Sigmoid colon (tissue), 7 donors: ENCODE measurements around the gene TDRD3. TPM values are rescaled to one million over a fixed set of nuclear protein-coding genes. Genes with fewer than 3 reads are reported as not detected.

Source experiments
- DNase-seq: peaks from one replicate; pipeline ENCODE4 v3.0.0-alpha.2; 2019
- H3K27ac ChIP-seq, 4 donors: fragments of 200-600 bp; sonication (generic); one replicate each; pipeline ENCODE4 v1.5.1; 2016 to 2019; ENCODE audit warnings: mild to moderate bottlenecking in 1 of 4
- H3K27me3 ChIP-seq, 3 donors: fragments of 200-600 bp; sonication (generic); one replicate each; pipeline ENCODE4 v1.5.1; 2019; ENCODE audit warnings: mild to moderate bottlenecking in 1 of 3
- H3K36me3 ChIP-seq, 4 donors: fragments of 200-600 bp; sonication (generic); one replicate each; pipeline ENCODE4 v1.5.1; 2016 to 2019
- H3K4me1 ChIP-seq, 4 donors: fragments of 200-600 bp; sonication (generic); one replicate each; pipeline ENCODE4 v1.5.1; 2017 to 2019
- H3K4me3 ChIP-seq, 4 donors: fragments of 200-600 bp; sonication (generic); one replicate each; pipeline ENCODE4 v1.5.1; 2017 to 2019; ENCODE audit warnings: mild to moderate bottlenecking in 2 of 4, moderate library complexity in 1 of 4
- H3K9me3 ChIP-seq, 4 donors: fragments of 200-600 bp in 3 of 4; sonication (generic) in 3 of 4; one replicate each; pipeline versions ENCODE4 v1.5.1 to v1.6.1; 2013 to 2019
- CTCF ChIP-seq, 4 experiments: fragments of 450-650 bp in 3 of 4; fragments of 200-600 bp in 1 of 4; IDR thresholded peaks; one replicate each; pipeline ENCODE4 v1.5.1; 2016 to 2019; ENCODE audit warnings: antibody characterized with exemption in 4 of 4, mild to moderate bottlenecking in 3 of 4, moderate library complexity in 2 of 4
- EP300 ChIP-seq, 4 donors: sonication (generic); formaldehyde crosslinking; IDR thresholded peaks; one replicate each; pipeline ENCODE4 v1.6.1; 2017; ENCODE audit warnings: antibody characterized with exemption in 4 of 4
- POLR2A ChIP-seq, 2 donors: fragments of 450-650 bp; IDR thresholded peaks; one replicate each; pipeline ENCODE4 v1.6.1; 2016; ENCODE audit warnings: antibody characterized with exemption in 2 of 2, mild to moderate bottlenecking in 2 of 2, moderate library complexity in 2 of 2
- POLR2AphosphoS5 ChIP-seq, 4 donors: sonication (generic); formaldehyde crosslinking; IDR thresholded peaks; one replicate each; pipeline ENCODE4 v1.6.1; 2017; ENCODE audit warnings: antibody characterized with exemption in 4 of 4
- WGBS, 2 donors: extraction: QIAGEN DNeasy Blood & Tissue Kit; methylation state at CpG; one replicate each; pipeline ENCODE4 v1.1.7; 2013; 5-methylcytosine and 5-hydroxymethylcytosine counted together
- intact Hi-C: fragments of 100-400 bp; cut with DNase I; formaldehyde crosslinking; loops from one replicate; pipeline ENCODE4 v1.15.1; 2023
- polyA plus RNA-seq, 3 donors: library from polyadenylated mRNA; stranded (reverse); fragments of 200-250 nt; gene quantifications; one replicate each; pipeline ENCODE4 v1.2.3, GENCODE V29; 2013
- total RNA-seq, 4 donors: library from RNA; depleted of rRNA; stranded (reverse); fragments of >200 nt; gene quantifications; one replicate each; pipeline ENCODE4 v1.1.0, GENCODE V29; 2016
- donor health status: healthy with polysubstance abuse.
- donor health status: Bipolar disorder and iron deficiency.
- donor health status: healthy.

The TDRD3 gene
- total and polyA plus RNA-seq, 7 donors: 9.3 to 43.5 (median 27.4) TPM

DNA sequence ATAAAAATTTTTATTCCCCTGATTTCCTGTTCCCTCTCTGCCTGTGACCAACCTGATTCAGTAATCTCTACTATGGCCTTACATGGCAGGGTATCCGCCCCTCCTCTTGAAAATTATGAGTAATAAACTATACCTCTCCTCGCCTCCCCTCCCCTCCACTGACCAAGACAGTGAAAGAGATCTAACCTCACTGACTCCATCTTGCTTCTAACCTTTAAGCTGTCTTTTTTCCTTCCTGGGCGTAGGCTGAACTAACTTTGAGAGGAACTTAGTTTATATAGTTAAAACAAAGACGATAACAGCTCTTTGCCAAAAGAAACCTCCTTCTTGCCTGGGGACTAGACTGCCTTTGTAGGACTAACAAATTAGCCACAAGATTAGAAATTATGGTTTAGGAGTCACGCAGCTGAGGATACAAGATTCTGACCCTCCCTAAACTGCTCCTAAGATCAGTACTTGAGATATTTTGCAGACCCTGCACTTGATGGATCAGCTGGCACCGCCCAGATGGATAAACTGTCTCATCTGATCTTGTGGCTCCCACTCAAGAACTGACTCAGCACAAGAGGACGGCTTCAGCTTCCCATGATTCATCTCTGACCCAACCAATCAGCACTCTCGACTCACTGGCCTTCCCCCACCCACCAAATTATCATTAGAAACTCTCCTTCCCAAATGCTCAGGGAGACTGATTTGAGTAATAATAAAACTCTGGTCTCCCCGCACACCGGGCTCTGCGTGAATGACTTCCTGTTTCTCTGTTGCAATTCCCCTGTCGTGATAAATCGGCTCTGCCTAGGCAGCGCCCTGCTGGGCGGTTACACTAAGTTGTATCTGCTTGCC, 187.1 kb downstream of the TDRD3 start:
- no peak for TF ChIP-seq EP300 (IDR thresholded peaks at IDR 0.05)
- no peak for TF ChIP-seq POLR2A (IDR thresholded peaks at IDR 0.05)
- no peak for TF ChIP-seq CTCF (IDR thresholded peaks at IDR 0.05)
- no peak for TF ChIP-seq POLR2AphosphoS5 (IDR thresholded peaks at IDR 0.05)

DNA sequence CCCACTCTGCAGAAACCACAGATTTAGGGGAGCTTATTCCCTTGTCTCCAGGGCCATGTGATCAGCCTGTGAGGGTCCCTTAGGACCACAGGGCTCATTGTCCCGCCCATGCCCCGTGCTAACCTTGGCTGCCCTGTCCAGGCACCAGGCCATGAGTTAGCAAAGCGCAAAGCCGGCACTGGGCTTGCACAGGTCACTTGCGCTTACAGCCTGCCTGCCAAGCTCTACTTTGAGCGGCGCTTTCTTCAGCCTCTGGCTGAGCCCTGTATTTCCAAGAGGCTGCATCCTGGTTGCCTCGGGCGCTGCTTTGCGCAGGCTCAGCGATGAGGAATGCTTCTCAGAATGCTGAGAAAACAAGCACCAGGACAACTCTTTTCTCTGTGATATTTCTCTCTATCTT, 188.0 kb downstream of the TDRD3 start:
- Histone ChIP-seq H3K36me3 (no peaks in the 10 kb centered on the region), H3K4me1 (no peaks in the 10 kb centered on the region), H3K27ac (no peak overlapping the region), H3K9me3 (peaks cover 0 to 3% (median 0%) of the 10 kb centered on the region in 4 donors), H3K27me3 (no peaks in the 10 kb centered on the region), H3K4me3 (no peak overlapping the region)
- intact Hi-C loops: no loop called here
- no peak for DNase-seq
- 90 to 92% methylated on average over 11 of the region's 11 CpGs for WGBS, 2 donors
- TF ChIP-seq POLR2A (IDR thresholded peaks at IDR 0.05): no peak
- TF ChIP-seq EP300 (IDR thresholded peaks at IDR 0.05): no peak
- no peak for TF ChIP-seq POLR2AphosphoS5 (IDR thresholded peaks at IDR 0.05)
- TF ChIP-seq CTCF (IDR thresholded peaks at IDR 0.05): no peak

More for the DNA sequence above, 187.1 kb downstream of the TDRD3 start:
- Histone ChIP-seq H3K27me3 (no peaks in the 10 kb centered on the region), H3K9me3 (peaks cover 0 to 3% (median 0%) of the 10 kb centered on the region in 4 donors), H3K36me3 (no peaks in the 10 kb centered on the region), H3K4me1 (no peaks in the 10 kb centered on the region), H3K27ac (no peak overlapping the region), H3K4me3 (no peak overlapping the region)
- intact Hi-C loops: no loop called here
- WGBS, 2 donors: 59 to 75% methylated on average over 15 of the region's 15 CpGs
- DNase-seq: no peak

DNA sequence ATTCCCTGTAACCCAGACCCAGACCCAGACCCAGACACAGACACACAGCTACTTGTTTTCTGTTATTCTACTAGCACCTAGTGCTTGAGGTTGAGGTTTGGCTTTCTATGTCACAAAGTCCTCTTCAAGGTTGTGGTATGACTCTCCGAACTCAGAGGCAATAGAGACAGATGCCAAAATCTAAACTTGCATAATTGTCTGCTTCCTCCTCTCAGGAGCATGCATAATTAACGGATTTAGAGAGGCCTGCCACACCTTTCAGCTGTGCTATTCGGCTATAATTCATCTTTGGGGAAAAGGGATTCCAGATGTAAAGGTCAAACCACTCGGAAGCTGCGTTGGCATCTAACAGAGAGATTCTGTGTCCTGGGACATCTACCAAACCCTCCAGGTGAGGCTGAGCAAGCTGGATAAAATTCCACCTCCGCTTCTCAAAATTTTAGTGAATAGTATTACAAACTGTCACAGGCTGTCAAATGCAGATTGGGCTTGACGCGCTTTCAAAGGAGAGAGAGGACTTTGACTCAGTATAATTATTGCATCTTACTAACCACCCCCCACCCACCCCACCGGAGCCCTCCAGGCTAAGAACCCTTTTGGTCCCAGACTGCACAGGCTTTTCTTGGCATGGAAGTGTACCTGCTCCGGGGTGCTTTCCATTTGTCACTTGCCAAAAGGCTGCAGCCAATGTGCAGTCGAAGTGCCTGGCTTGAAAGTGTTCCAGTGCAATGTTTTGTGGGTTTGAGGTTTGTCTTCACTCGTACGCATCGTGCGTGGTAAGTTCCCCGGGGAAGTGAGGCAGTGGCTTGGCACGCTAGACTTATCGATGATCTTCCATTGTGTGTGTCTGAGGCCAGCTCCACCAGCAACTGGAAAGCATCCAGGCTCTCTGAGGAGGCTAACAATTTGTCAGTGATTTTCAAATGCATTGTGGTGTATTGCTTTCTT, 194.1 kb downstream of the TDRD3 start:
- Histone ChIP-seq H3K36me3 (no peaks in the 10 kb centered on the region), H3K9me3 (peaks cover 0 to 3% (median 0%) of the 10 kb centered on the region in 4 donors), H3K4me1 (no peaks in the 10 kb centered on the region), H3K27ac (no peak overlapping the region), H3K27me3 (no peaks in the 10 kb centered on the region), H3K4me3 (no peak overlapping the region)
- no peak for DNase-seq
- TF ChIP-seq POLR2AphosphoS5 (IDR thresholded peaks at IDR 0.05): no peak
- TF ChIP-seq POLR2A (IDR thresholded peaks at IDR 0.05): no peak
- TF ChIP-seq CTCF (IDR thresholded peaks at IDR 0.05): no peak
- no peak for TF ChIP-seq EP300 (IDR thresholded peaks at IDR 0.05)
- intact Hi-C loops: no loop called here
- WGBS, 2 donors: 68 to 69% methylated on average over 18 of the region's 18 CpGs

DNA sequence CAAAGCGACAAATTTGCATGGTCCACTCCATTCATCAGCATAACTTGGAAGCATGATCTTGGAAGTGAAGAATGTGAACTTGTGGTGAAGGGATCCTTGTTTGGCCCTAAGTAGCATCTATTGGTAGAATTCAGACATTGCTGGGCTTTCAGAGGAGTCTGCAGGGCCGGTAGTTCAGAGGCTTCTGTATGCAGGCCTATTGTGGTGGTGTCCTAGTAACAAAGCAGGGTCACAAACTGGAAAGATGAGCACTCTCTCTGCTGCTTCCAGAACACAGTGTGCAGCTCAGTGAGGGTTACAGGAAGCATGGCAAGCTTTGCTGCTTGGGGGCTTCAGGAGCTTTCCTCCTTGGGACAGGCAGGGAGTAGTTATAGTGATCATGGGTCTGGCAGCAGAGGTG, 206.0 kb downstream of the TDRD3 start:
- WGBS, 2 donors: 84 to 86% methylated on average over 2 of the region's 2 CpGs
- no peak for DNase-seq
- Histone ChIP-seq H3K27me3 (no peaks in the 10 kb centered on the region), H3K27ac (no peak overlapping the region), H3K9me3 (no peaks in the 10 kb centered on the region), H3K36me3 (no peaks in the 10 kb centered on the region), H3K4me1 (no peaks in the 10 kb centered on the region), H3K4me3 (no peak overlapping the region)
- TF ChIP-seq EP300 (IDR thresholded peaks at IDR 0.05) (no peak), POLR2AphosphoS5 (IDR thresholded peaks at IDR 0.05) (no peak), CTCF (IDR thresholded peaks at IDR 0.05) (no peak), POLR2A (IDR thresholded peaks at IDR 0.05) (no peak)
- intact Hi-C loops: no loop called here
